Right lobe of liver (tissue), 4 donors: Measurements from ENCODE around the gene CCDC34.

Source experiments
- POLR2A ChIP-seq: fragments of 450-650 bp; IDR thresholded peaks from one replicate; pipeline ENCODE4 v1.6.1; 2017; ENCODE audit warnings: antibody characterized with exemption, mild to moderate bottlenecking
- TF ChIP-seq, protein P1 (sequence below), 4 donors: fragments of 200-600 bp in 3 of 4; fragments of 450-650 bp in 1 of 4; IDR thresholded peaks; one replicate each; pipeline versions ENCODE4 v1.5.1 to v1.8.0; 2016 to 2022; ENCODE audit warnings: antibody characterized with exemption in 4 of 4, mild to moderate bottlenecking in 2 of 4
- donor health status: DM: no; HTN: no; CAD: no.
- donor health status: DM: no; HTN: no; CAD: no.
- donor health status: DM: no; HTN: yes; CAD: no.

DNA sequence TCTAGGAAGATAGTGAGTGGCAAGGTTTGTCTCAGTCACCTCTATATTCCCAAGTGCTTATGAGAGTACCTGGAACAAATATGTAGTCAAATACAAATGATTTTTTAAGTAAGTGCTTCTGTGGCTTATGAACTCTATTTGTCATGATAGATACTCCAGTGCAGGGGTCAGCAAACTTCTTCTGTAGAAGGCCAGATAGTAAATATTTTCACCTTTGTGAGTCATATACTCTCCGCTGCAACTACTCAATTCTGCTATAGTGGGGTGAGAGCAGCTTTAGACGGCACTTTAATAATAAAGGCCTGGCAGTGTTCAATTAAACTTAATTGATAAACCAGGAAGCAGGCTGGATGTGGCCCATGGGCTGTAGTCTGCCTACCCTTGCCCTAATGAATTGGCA is 12.4 kb upstream of the CCDC34 start:
- TF ChIP-seq, protein P1, sequence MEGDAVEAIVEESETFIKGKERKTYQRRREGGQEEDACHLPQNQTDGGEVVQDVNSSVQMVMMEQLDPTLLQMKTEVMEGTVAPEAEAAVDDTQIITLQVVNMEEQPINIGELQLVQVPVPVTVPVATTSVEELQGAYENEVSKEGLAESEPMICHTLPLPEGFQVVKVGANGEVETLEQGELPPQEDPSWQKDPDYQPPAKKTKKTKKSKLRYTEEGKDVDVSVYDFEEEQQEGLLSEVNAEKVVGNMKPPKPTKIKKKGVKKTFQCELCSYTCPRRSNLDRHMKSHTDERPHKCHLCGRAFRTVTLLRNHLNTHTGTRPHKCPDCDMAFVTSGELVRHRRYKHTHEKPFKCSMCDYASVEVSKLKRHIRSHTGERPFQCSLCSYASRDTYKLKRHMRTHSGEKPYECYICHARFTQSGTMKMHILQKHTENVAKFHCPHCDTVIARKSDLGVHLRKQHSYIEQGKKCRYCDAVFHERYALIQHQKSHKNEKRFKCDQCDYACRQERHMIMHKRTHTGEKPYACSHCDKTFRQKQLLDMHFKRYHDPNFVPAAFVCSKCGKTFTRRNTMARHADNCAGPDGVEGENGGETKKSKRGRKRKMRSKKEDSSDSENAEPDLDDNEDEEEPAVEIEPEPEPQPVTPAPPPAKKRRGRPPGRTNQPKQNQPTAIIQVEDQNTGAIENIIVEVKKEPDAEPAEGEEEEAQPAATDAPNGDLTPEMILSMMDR (IDR thresholded peaks at IDR 0.05): no peak
- TF ChIP-seq POLR2A: no peak
